DOHH2 (cell line): ENCODE results near the gene TTC28.

Source experiments
- CTCF ChIP-seq: fragments of 200-600 bp; sonication (generic); IDR thresholded peaks from one replicate; pipeline ENCODE4 v1.5.1; 2014; ENCODE audit warnings: antibody characterized with exemption, mild to moderate bottlenecking, low read depth, low read length; ENCODE audit not compliant: poor library complexity, severe bottlenecking
- EZH2phosphoT487 ChIP-seq: fragments of 200-600 bp; sonication (generic); IDR thresholded peaks from 2 replicates; pipeline ENCODE4 v1.6.1; 2017; ENCODE audit warnings: borderline replicate concordance, mild to moderate bottlenecking, antibody characterized with exemption, low read length, moderate library complexity, mixed read lengths

- TF ChIP-seq CTCF (no peak), EZH2phosphoT487 (no peak)
Measured at GRCh38 chr22:28402060-28402459, 277.6 kb downstream of the TTC28 start.
